ENCODE measurements around the gene ENTPD3.
"Not testable (repeated sequence)": the region's sequence is repeated elsewhere in the genome, so short reads cannot be mapped to it uniquely, and the experiment has no call there.

Gene ENTPD3

GRCh38 chr3:40445062-40445461, 58.1 kb downstream of the ENTPD3 start:
- Mint-ChIP-seq H3K27ac (no peak overlapping the region), H3K4me1 (no peaks in the 10 kb centered on the region), H3K9me3 (no peaks in the 10 kb centered on the region), H3K36me3 (peaks cover 35% of the 10 kb centered on the region), H3K4me3 (no peak overlapping the region), H3K27me3 (no peaks in the 10 kb centered on the region)
- no peak for ATAC-seq

GRCh38 chr3:40445880-40446279, 58.9 kb downstream of the ENTPD3 start:
- H3K4me3 Mint-ChIP-seq, result no peak overlapping the region
- no peak for ATAC-seq
- H3K27ac Mint-ChIP-seq, result no peak overlapping the region
- peaks cover 30% of the 10 kb centered on the region for H3K36me3 Mint-ChIP-seq
- no peaks in the 10 kb centered on the region for H3K27me3 Mint-ChIP-seq
- H3K4me1 Mint-ChIP-seq, result no peaks in the 10 kb centered on the region
- no peaks in the 10 kb centered on the region for H3K9me3 Mint-ChIP-seq

GRCh38 chr3:40450438-40450837, 63.5 kb downstream of the ENTPD3 start:
- no peaks in the 10 kb centered on the region for H3K9me3 Mint-ChIP-seq
- H3K4me3 Mint-ChIP-seq, result no peak overlapping the region
- H3K4me1 Mint-ChIP-seq, result peaks cover 16% of the 10 kb centered on the region
- no peak for ATAC-seq
- no peaks in the 10 kb centered on the region for H3K27me3 Mint-ChIP-seq
- H3K36me3 Mint-ChIP-seq, result peaks cover 30% of the 10 kb centered on the region
- no peak overlapping the region for H3K27ac Mint-ChIP-seq

GRCh38 chr3:40451551-40451950, 64.6 kb downstream of the ENTPD3 start:
- ATAC-seq, result no peak
- peaks cover 25% of the 10 kb centered on the region for H3K4me1 Mint-ChIP-seq
- peaks cover 3% of the 10 kb centered on the region for H3K9me3 Mint-ChIP-seq
- H3K27ac Mint-ChIP-seq, result no peak overlapping the region
- no peaks in the 10 kb centered on the region for H3K27me3 Mint-ChIP-seq
- H3K4me3 Mint-ChIP-seq, result no peak overlapping the region
- H3K36me3 Mint-ChIP-seq, result peaks cover 20% of the 10 kb centered on the region

GRCh38 chr3:40452057-40452456, 65.1 kb downstream of the ENTPD3 start:
- H3K27me3 Mint-ChIP-seq, result no peaks in the 10 kb centered on the region
- H3K36me3 Mint-ChIP-seq, result peaks cover 15% of the 10 kb centered on the region
- H3K27ac Mint-ChIP-seq, result peak overlapping the region; percentile 89
- no peak for ATAC-seq
- peaks cover 25% of the 10 kb centered on the region for H3K4me1 Mint-ChIP-seq
- H3K4me3 Mint-ChIP-seq, result peak overlapping the region; percentile 96
- H3K9me3 Mint-ChIP-seq, result peaks cover 3% of the 10 kb centered on the region

GRCh38 chr3:40452562-40452875, 65.5 kb downstream of the ENTPD3 start:
- peak overlapping the region; percentile 96 for H3K4me3 Mint-ChIP-seq
- H3K4me1 Mint-ChIP-seq, result peaks cover 25% of the 10 kb centered on the region
- peaks cover 3% of the 10 kb centered on the region for H3K9me3 Mint-ChIP-seq
- H3K36me3 Mint-ChIP-seq, result peaks cover 11% of the 10 kb centered on the region
- no peaks in the 10 kb centered on the region for H3K27me3 Mint-ChIP-seq
- ATAC-seq, result no peak
- H3K27ac Mint-ChIP-seq, result peak overlapping the region; percentile 89

GRCh38 chr3:40452876-40453730, 66.1 kb downstream of the ENTPD3 start:
- peaks cover 3% of the 10 kb centered on the region for H3K9me3 Mint-ChIP-seq
- peaks cover 13% of the 10 kb centered on the region for H3K36me3 Mint-ChIP-seq
- no peaks in the 10 kb centered on the region for H3K27me3 Mint-ChIP-seq
- peaks cover 30% of the 10 kb centered on the region for H3K4me1 Mint-ChIP-seq
- peak overlapping the region; percentile 96 for H3K4me3 Mint-ChIP-seq
- ATAC-seq, result peak; percentile 97
- H3K27ac Mint-ChIP-seq, result peak overlapping the region; percentile 89

- H3K4me1 Mint-ChIP-seq, result peaks cover 38% of the 10 kb centered on the region
- peak overlapping the region; percentile 96 for H3K4me3 Mint-ChIP-seq
- peaks cover 21% of the 10 kb centered on the region for H3K36me3 Mint-ChIP-seq
- H3K9me3 Mint-ChIP-seq, result peaks cover 3% of the 10 kb centered on the region
- H3K27ac Mint-ChIP-seq, result peak overlapping the region; percentile 89
- no peak for ATAC-seq
- no peaks in the 10 kb centered on the region for H3K27me3 Mint-ChIP-seq
Measured at GRCh38 chr3:40453933-40454332, 66.9 kb downstream of the ENTPD3 start.

- Mint-ChIP-seq H3K4me3 (peak overlapping the region; percentile 86), H3K27me3 (no peaks in the 10 kb centered on the region), H3K27ac (peak overlapping the region; percentile 90), H3K36me3 (peaks cover 19% of the 10 kb centered on the region), H3K4me1 (peaks cover 38% of the 10 kb centered on the region), H3K9me3 (peaks cover 3% of the 10 kb centered on the region)
- no peak for ATAC-seq
Measured at GRCh38 chr3:40455328-40455727, 68.3 kb downstream of the ENTPD3 start.

GRCh38 chr3:40456279-40456939, 69.4 kb downstream of the ENTPD3 start:
- H3K4me3 Mint-ChIP-seq, result peak overlapping the region; percentile 86
- ATAC-seq, result no peak
- H3K27me3 Mint-ChIP-seq, result no peaks in the 10 kb centered on the region
- peak overlapping the region; percentile 90 for H3K27ac Mint-ChIP-seq
- peaks cover 22% of the 10 kb centered on the region for H3K36me3 Mint-ChIP-seq
- H3K4me1 Mint-ChIP-seq, result peaks cover 38% of the 10 kb centered on the region
- H3K9me3 Mint-ChIP-seq, result peaks cover 3% of the 10 kb centered on the region

- Mint-ChIP-seq H3K9me3 (peaks cover 3% of the 10 kb centered on the region), H3K36me3 (peaks cover 30% of the 10 kb centered on the region), H3K27me3 (no peaks in the 10 kb centered on the region), H3K4me1 (peaks cover 35% of the 10 kb centered on the region), H3K27ac (peak within 1 kb of the TSS; percentile 90), H3K4me3 (peak within 1 kb of the TSS; percentile 86)
- peak; percentile 90 for ATAC-seq
Measured at GRCh38 chr3:40456940-40457823, 70.2 kb downstream of the ENTPD3 start, which contains the start of gene RPL14. TSS of gene RPL14 (plus strand) at chr3:40457339. CDS start at chr3:40457472, 133 bp downstream.

GRCh38 chr3:40458473-40458872, 71.5 kb downstream of the ENTPD3 start:
- Mint-ChIP-seq H3K27ac (peak overlapping the region; percentile 90), H3K27me3 (no peaks in the 10 kb centered on the region), H3K4me1 (peaks cover 26% of the 10 kb centered on the region), H3K9me3 (peaks cover 3% of the 10 kb centered on the region), H3K4me3 (peak overlapping the region; percentile 86), H3K36me3 (peaks cover 35% of the 10 kb centered on the region)
- no peak for ATAC-seq

GRCh38 chr3:40460481-40460880, 73.5 kb downstream of the ENTPD3 start:
- Mint-ChIP-seq H3K4me1 (peaks cover 36% of the 10 kb centered on the region), H3K36me3 (peaks cover 54% of the 10 kb centered on the region)
- H3K9me3 Mint-ChIP-seq, H3K4me3 Mint-ChIP-seq, ATAC-seq, H3K27ac Mint-ChIP-seq, H3K27me3 Mint-ChIP-seq: not testable (repeated sequence)

GRCh38 chr3:40461161-40461560, 74.2 kb downstream of the ENTPD3 start:
- no peaks in the 10 kb centered on the region for H3K9me3 Mint-ChIP-seq
- peaks cover 60% of the 10 kb centered on the region for H3K36me3 Mint-ChIP-seq
- no peaks in the 10 kb centered on the region for H3K27me3 Mint-ChIP-seq
- peaks cover 33% of the 10 kb centered on the region for H3K4me1 Mint-ChIP-seq
- H3K4me3 Mint-ChIP-seq, result no peak overlapping the region
- no peak for ATAC-seq
- H3K27ac Mint-ChIP-seq, result no peak overlapping the region

- not testable (repeated sequence) for H3K27me3 Mint-ChIP-seq, H3K4me3 Mint-ChIP-seq, H3K9me3 Mint-ChIP-seq, ATAC-seq, H3K27ac Mint-ChIP-seq
- Mint-ChIP-seq H3K36me3 (peaks cover 66% of the 10 kb centered on the region), H3K4me1 (peaks cover 29% of the 10 kb centered on the region)
Measured at GRCh38 chr3:40462838-40463237, 75.9 kb downstream of the ENTPD3 start.

Measured in stimulated activated memory B cell treated with anti-CD40 and anti-IgM and Interleukin-4, amounts not matched to agents 10 μg/mL and 1 μg/mL and 100 μg/mL, for 72 hours (primary cell).